GM10266 (cell line): ENCODE results near the gene PDLIM4.

Experiments used
- DNase-seq: peaks from one replicate; pipeline ENCODE4 v3.0.0; 2012; ENCODE audit errors: extremely low spot score
- TF ChIP-seq, protein P1 (sequence below): IDR thresholded peaks from 2 replicates; pipeline ENCODE4 v1.5.1; 2012; ENCODE audit warnings: mild to moderate bottlenecking, low read depth; ENCODE audit not compliant: control insufficient read depth, insufficient read depth; ENCODE audit errors: missing control alignments

PDLIM4 gene

DNA sequence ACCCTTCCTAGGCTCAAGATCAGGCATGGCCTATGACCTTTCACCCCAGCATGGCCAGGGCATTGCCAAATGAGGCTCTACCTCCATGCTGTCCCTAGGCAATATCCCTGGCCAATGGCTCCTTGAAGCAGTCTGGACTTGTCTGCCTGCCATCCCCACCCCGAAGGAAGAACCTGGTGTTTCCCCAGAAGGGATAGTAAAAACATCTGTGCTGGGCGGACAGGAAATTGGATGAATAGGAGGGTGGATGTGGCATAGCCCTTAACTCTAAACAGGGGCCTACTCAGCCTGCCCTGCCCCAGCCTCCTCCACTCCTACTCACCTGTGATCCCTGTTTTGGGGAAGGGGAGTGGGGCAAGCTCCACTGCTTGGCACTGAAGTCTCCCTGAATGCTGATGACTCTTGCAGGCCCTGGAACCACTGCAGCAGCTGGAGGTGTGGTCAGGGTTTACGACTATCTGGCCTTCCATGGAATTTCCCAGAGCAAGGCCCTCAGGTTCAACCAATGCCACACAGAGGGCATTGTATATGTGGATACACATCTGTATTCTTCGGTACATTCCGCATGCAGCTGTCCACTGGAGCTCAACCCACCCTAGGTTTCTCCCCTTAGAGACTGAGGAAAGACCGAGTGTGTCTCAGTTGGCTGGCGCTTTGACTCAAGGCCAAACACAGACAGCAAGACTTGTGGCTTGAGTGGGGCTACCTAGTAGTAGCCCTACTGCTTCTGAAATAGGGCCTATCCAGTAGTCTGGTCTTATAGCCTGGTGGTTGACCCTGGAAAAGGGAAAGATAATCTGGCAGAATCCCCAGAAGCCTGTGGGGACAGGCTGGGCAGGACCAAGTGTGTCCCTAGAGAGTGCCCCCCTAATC lies 23.4 kb upstream of the PDLIM4 start:
- DNase-seq: no peak

DNA sequence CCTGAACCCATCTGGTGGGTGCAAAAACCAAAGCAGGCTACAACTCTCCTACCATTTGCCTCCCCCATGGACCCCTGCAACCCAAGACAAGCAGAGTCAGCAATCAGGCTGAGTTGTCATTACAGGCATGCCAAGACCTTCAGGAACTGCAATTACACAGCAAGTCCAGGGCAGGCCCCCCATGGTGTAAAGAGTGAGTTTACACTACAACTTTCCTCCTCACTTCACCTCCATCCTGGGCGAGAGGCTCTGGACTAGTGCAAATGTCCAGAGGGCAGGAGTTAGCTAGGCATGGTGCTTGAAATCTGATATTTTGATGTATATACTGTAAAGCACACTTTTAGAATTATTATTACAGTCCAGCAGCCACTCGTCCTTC lies 22.8 kb upstream of the PDLIM4 start:
- DNase-seq: no peak

More for the DNA sequence above, 23.4 kb upstream of the PDLIM4 start:
- TF ChIP-seq, protein P1, sequence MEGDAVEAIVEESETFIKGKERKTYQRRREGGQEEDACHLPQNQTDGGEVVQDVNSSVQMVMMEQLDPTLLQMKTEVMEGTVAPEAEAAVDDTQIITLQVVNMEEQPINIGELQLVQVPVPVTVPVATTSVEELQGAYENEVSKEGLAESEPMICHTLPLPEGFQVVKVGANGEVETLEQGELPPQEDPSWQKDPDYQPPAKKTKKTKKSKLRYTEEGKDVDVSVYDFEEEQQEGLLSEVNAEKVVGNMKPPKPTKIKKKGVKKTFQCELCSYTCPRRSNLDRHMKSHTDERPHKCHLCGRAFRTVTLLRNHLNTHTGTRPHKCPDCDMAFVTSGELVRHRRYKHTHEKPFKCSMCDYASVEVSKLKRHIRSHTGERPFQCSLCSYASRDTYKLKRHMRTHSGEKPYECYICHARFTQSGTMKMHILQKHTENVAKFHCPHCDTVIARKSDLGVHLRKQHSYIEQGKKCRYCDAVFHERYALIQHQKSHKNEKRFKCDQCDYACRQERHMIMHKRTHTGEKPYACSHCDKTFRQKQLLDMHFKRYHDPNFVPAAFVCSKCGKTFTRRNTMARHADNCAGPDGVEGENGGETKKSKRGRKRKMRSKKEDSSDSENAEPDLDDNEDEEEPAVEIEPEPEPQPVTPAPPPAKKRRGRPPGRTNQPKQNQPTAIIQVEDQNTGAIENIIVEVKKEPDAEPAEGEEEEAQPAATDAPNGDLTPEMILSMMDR: no peak

DNA sequence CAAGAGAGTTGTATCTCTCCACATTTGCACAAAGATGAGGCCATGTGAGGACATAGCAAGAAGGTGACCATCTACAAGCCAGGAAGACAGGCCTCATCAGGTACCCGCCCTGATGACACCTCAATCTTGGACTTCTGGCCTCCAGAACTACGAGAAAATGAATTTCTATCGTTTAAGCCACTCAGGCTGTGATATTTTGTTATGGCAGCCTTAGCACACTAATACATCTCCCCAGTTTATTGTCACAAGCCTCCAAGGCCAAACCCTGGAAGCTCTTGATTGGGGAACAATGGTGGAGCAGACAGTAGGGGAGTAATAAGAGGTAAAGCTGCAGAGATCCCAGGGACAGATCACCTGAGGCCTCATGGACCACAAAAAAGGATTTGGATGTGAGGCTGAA lies 22.2 kb upstream of the PDLIM4 start:
- TF ChIP-seq, protein P1: no peak
- DNase-seq: no peak

More for the DNA sequence above, 22.8 kb upstream of the PDLIM4 start:
- TF ChIP-seq, protein P1: no peak

DNA sequence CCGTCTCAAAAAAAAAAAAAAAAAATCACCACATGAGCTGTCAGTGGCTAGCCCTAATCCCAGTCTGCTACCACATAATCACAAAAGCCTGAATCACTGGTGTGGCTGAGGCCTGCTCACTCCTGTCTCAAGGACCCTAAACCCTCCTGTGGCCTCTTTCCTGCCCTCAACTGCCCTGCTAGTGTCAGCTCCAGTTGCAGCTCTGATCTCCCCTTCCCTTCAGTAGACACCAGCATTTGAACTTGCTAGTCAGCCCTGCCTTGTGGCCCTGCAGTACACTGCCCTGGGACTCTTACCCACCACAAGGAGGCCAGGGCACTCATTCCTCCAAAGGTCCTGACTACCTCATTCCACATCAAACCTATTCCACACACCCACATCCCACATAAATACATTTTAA lies 20.4 kb upstream of the PDLIM4 start:
- TF ChIP-seq, protein P1: no peak
- no peak for DNase-seq

DNA sequence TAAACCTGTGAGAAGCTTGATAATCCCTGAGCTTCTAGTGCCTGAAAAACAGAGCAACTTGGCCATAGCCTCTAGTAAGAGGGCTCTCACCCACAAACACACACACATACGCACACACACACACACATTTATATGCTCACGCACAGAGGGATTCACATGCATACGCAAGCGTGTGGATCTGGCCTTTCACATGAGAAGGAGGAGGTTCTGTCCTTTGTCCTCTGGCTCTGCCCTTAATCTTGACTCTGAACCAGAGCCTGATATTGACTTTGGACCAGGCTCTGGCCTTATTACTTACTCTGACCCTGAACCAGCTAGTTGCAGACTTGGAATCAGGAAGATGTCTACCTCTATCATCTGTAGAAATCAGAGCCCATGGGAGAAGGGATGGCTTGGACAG lies 19.8 kb upstream of the PDLIM4 start:
- no peak for DNase-seq
- TF ChIP-seq, protein P1: no peak

DNA sequence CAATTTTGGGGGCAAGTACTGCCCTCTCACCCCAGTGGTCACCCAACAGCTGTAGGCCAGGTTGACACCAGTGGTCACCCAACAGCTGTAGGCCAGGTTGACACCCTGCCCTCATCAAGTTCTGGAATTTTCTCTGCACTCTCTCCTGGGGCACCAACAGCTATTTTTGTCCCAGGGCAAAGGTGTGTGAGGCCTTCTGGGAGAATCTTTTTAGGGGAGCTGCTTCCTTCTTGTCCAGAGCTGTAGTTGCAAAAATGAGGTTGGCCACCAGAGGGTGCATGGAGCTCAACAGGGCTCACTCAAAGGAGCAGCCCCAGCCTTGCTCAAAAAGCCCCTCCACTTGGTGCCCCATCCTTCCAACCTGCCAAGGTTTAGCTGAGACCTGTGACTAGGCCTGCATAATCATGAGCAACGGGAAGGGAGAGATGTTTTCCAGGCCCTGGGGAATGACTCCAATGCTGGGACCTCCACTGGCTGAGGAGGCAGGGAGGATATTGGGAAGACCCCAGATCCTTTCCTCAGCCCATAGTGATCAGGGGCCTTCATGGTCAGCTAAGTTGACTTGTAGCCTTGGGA lies 19.2 kb upstream of the PDLIM4 start:
- peak; percentile 69 for DNase-seq
- TF ChIP-seq, protein P1: peak; percentile 88

DNA sequence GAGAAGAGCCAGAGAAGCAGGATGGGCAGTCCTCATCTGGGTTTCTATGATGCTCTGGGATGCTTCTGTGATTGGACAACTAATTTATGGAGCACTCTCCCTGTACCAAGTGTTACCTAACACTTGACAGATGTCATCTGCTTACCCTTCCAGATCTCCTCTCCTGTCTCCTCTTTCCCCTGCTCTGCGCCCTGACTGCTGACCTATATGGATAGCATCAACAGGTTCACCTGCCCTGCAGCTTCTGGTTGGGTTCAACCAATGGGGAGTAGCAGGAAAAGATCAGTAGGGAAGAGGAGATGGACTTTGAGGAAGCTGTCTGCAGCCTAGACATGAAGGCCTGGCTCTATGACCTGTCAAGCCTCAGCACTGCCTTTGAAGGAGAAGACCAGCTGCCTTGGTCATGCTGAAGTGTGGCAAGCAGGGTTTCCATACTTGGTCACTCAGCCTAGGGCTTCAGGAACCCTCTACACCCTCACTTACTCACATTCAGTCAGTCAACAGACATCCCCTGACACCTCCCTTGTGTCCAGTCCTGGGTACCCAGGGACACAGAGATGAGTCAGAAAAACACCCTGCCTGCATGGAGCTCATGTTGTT lies 18.5 kb upstream of the PDLIM4 start:
- TF ChIP-seq, protein P1: no peak

More for the DNA sequence above, 18.5 kb upstream of the PDLIM4 start:
- DNase-seq: no peak
